Stimulated activated CD4-positive, alpha-beta T cell treated with anti-CD3 and anti-CD28 coated beads, Interleukin-1b, Interleukin-23, amount 100 ng/mL, for 24 hours (primary cell): ENCODE data around the gene CCDC121.
"Not testable (repeated sequence)": the region's sequence is repeated elsewhere in the genome, so short reads cannot be mapped to it uniquely, and the experiment has no call there.

Experiments used
- DNase-seq, 4 experiments: peaks; one replicate each; pipeline ENCODE4 v3.0.0-alpha.2; 2020; ENCODE audit warnings: low read depth in 4 of 4, low spot score in 1 of 4

The CCDC121 gene

DNA sequence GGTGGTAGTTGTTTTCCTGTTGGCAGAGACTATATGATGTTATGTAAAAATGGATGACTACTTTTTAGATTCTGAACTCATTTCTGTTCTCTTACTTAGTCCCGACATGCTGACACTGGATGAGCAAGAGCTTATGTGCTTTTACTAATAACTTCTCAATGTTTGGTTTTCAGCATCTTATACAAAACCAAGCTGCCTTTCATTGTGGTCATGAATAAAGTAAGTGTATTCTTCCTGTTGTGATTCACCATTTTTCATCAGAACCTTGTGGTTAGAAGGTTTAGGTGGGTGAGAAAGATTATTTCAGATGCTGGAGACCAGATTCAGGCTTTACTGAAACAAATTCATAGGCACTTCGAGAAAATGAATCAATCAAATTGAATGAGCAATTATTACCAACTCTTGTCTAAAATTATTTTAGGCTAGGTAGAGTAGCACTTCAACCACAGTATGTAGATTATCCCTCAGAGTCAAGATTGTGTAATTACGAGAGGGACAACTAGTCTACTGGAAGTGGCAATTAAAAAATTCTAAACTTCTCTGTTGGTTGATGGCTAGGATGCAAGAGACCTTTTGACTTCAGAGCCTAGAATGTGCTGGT lies 9.3 kb upstream of the CCDC121 start:
- no peak for DNase-seq

- no peak for DNase-seq
Observed at GRCh38 chr2:27636766-27637165, 8.0 kb upstream of the CCDC121 start.

DNA sequence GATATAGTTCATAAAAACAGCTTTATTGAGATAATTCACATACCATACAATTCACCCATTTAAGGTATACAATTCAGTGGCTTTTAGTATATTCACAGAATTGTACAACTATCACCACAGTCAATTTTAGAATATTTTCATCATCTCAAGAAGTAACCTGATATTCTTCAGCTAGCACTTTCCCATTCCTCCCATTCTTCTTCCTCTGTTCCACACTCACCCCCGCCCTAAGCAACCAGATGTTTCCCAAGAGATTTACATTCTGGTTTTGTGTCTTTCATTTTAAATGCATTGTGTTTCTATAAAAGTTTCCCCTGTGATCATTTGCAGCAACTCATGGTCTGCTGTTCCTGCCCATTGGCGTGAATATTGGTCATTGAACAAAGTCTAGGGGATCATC lies 5.5 kb upstream of the CCDC121 start:
- no peak for DNase-seq

GRCh38 chr2:27630257-27630656 lies 1.4 kb upstream of the CCDC121 start:
- not testable (repeated sequence) for DNase-seq

GRCh38 chr2:27627963-27628766 lies 647 bp downstream of the CCDC121 start:
- DNase-seq, result no peak

- not testable (repeated sequence) for DNase-seq
Observed at GRCh38 chr2:27626921-27627320, 1.9 kb downstream of the CCDC121 start.

GRCh38 chr2:27626323-27626722 lies 2.5 kb downstream of the CCDC121 start:
- not testable (repeated sequence) for DNase-seq

- no peak for DNase-seq
Observed at GRCh38 chr2:27624943-27625342, 3.9 kb downstream of the CCDC121 start.

GRCh38 chr2:27622921-27623384 lies 5.9 kb downstream of the CCDC121 start:
- DNase-seq, result no peak

- DNase-seq, result no peak
Observed at GRCh38 chr2:27621524-27621923, 7.3 kb downstream of the CCDC121 start.

DNA sequence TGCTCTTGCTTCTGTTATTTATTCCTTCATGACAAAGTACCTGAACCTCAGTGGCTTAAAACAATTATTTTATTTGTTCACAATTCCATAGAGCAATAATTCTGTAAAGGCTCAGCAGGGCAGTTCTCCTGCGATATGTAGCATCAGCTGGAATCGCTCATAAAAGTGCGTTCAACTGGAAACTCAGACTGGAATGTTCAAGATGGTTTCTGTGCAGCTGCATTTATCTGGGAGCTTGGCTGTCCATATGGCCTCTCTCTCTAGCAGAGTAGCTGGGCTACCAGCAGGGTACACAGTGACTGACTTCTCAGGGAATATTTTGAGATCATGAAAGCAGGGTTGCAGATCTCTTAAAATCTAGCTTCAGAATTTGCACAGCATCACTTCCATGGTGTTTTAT lies 13.5 kb downstream of the CCDC121 start:
- no peak for DNase-seq

DNA sequence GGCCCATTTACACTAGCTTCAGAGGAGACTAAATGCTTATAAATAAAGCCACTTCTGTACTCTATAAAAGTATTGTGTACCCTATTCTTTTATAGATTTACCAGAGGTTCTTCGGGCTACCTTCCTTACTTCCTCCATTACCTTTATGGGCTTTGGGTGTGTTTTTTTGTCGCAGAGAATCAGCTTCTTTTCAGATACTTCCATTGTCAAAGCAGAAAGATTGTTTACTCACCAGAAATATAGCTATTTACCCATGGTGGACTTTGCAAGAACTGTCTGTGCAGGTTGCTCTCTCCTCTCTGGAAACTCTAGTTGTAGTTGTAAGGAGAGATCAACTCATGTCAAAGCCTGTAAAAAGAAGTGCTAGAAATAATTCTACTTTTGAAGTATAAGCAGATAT lies 14.8 kb downstream of the CCDC121 start:
- DNase-seq, result no peak

DNA sequence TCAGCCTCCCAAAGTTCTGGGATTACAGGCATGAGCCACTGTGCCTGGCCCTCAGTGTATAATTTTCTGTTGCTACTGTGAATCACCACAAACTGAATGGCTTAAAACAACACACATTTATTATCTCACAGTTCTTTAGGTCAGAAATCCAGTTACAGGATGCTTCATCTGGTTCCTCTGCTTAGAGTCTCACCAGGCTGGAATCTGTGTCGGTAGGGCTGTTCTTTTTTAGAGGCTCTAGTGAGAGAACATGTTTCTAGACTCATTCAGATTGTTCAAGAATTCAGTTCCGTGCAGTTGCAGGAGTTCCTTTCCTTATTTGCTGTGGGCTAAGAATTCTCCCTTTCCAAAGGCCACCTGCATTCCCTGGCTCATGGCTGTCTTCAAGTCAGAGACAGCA lies 22.2 kb downstream of the CCDC121 start:
- DNase-seq, result no peak

GRCh38 chr2:27596627-27597026 lies 32.2 kb downstream of the CCDC121 start:
- no peak for DNase-seq

GRCh38 chr2:27595412-27595811 lies 33.4 kb downstream of the CCDC121 start:
- not testable (repeated sequence) for DNase-seq

DNA sequence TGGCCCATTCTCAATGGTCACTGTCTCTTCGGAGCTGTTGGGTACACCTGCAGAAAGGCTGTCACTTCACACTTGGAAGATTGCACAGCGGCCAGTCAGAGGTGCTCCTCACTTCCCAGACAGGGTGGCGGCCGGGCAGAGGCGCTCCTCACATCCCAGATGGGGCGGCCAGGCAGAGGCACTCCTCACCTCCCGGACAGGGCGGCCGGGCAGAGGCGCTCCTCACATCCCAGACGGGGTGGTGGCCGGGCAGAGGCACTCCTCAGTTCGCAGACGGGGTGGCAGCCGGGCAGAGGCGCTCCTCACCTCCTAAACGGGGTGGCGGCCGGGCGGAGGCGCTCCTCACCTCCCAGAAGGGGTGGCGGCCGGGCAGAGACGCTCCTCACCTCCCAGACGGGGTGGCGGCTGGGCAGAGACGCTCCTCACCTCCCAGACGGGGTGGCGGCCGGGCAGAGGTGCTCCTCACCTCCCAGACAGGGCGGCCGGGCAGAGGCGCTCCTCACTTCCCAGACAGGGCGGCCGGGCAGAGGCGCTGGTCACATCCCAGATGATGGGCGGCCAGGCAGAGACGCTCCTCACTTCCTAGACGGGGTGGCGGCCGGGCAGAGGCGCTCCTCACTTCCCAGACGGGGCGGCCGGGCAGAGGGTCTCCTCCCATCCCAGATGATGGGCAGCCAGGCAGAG lies 34.6 kb downstream of the CCDC121 start:
- DNase-seq, result not testable (repeated sequence)

DNA sequence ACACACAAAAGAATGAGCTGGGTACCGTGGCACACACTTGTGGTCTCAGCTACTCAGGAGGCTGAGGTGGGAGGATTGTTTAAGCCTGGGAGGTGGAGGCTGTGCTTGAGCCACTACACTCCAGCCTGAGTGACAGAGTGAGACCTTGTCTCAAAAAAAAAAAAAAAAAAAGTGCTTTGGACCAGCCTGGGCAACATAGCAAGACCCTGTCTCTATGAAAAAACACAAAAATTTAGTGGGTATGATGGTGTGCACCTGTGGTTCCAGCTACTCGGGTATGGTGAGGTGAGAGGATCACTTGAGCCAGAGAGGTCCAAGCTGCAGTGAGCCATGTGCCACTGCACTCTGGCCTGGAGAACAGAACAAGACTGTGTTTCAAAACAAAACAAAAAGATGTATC lies 35.6 kb downstream of the CCDC121 start:
- no peak for DNase-seq

GRCh38 chr2:27591745-27592144 lies 37.1 kb downstream of the CCDC121 start:
- DNase-seq, result no peak

DNA sequence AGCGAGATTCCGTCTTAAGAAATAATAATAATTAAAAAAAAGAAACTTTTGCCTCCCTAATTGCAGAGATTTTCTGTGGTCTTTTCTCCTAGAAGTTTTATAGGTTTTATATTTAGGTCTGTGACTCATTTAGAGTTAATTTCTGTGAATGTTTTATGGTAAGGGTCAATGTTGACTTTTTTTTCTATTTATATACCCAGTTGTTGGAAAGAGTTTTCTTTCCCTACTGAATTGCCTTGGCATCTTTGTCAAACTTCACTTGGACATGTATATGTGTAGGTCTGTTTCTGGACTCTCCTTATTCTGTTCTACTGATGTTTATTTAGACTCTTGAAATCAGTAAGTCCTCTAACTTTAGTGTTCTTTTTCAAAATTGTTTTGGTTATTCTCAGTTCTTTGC lies 40.5 kb downstream of the CCDC121 start:
- DNase-seq, result no peak

DNA sequence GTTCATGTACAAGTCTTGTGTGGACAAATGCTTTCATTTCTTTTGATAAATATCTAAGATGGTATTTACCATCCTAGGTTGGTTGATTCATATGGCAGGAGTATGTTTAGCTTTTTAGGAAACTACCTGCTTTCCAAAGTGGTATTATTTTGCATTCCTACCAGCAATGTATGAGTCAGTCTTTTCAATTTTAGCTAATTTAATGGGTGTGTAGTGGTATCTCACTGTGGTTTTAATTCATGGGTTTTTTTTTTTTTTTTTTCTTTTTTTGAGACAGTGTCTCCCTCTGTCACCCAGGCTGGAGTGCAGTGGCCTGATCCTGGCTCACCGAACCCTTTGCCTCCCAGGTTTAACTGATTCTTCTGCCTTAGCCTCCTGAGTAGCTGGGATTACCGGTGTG lies 41.8 kb downstream of the CCDC121 start:
- no peak for DNase-seq

DNA sequence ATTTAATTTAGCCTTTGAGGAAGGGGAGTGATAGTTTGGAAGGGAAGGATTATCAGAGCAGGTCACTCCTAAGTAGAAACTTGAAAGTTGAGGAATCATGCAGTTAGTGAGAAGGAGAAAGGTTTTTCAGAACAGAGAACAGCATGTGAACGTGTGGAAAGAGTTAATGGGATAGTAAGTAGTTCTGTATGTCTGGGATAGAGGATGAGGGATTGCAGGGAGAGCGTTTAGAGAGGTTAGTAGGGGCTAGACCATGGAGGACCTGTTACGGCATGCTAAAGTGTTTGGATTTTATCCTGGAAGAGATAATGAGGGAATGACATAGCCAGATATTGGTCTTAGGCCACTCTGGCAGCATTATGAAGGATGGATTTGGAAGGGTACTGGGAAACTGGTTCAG lies 44.2 kb downstream of the CCDC121 start:
- DNase-seq, result no peak

GRCh38 chr2:27583390-27583915 lies 45.4 kb downstream of the CCDC121 start:
- no peak for DNase-seq
